Retina (tissue), 1 donor: ENCODE data around the gene ZNF394.
A peak's percentile ranks its signal among the peaks of the same experiment; 100 is the strongest.
"Not testable (repeated sequence)": the region's sequence is repeated elsewhere in the genome, so short reads cannot be mapped to it uniquely, and the experiment has no call there.

Source experiments
- DNase-seq: peaks from one replicate; pipeline ENCODE4 v3.0.0-alpha.2; 2016

The ZNF394 gene

DNA sequence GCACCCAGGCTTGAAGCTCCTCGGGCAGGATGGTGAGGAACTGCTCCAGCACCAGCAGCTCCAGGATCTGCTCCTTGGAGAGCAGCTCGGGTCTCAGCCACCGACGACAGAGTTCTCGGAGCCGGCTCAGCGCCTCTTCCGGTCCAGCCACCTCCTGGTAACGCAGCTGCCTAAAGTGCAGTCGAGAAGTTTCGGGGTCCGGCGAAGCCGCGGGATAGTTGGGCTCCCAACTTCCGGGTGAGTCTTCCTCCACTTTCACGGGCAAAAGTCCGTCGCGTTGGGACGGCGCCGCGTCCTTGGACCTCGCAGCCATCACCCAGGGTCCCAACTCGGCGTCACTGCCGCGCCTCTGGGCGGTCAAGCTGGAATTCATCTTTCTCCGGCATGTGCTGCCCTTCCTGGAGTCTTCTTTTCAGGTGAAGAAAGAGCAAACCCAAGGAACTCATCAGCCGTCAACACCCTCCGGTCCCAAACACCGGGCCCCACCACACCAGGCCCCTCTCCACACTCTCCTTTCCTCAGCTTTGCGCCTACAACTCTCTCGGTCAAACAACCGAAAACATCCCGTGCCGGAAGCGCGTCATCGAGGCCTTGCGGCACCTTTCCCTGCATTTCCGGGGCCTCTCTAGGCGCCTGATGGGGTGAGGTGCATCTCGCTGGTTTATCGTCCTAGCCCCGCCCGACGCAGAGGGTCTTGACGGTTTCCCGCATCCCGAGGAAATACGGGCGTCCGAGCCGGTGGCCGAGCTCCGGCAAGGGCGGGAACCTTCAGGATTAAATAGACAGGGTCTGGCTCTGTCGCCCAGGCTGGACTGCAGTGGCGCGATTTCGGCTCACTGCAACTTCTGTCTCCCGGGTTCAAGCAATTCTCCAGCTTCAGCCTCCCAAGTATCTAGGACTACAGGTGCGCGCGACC is at the start of gene ZNF394:
ZNF394 (minus strand) TSS at position 561 of the 916 bp plus-strand sequence; CDS start at position 373, 188 bp downstream.
- peak; percentile 94 for DNase-seq

DNA sequence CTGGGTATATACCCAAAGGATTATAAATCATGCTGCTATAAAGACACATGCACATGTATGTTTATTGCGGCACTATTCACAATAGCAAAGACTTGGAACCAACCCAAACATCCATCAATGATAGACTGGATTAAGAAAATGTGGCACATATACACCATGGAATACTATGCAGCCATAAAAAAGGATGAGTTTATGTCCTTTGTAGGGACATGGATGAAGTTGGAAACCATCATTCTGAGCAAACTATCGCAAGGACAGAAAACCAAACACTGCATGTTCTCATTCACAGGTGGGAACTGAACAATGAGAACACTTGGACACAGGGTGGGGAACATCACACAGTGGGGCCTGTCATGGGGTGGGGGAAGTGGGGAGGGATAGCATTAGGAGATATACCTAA is 49.5 kb upstream of the ZNF394 start:
- DNase-seq, result not testable (repeated sequence)

DNA sequence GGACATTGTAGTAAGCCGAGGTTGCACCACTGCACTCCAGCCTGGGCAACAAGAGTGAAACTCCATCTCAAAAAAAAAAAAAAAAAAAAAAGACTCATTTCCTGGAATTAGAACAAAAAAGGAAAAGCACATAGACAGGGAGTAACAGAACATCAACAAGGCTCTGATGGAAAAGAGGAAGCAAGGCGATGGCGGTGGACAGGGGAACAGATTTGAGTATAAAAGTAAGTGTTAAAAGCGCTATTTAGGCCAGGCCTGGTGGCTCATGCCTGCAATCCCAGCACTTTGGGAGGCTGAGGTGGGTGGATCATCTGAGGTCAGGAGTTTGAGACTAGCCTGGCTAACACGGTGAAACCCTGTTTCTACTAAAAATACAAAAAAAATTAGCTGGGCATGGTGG is 45.2 kb upstream of the ZNF394 start:
- DNase-seq, result not testable (repeated sequence)

DNA sequence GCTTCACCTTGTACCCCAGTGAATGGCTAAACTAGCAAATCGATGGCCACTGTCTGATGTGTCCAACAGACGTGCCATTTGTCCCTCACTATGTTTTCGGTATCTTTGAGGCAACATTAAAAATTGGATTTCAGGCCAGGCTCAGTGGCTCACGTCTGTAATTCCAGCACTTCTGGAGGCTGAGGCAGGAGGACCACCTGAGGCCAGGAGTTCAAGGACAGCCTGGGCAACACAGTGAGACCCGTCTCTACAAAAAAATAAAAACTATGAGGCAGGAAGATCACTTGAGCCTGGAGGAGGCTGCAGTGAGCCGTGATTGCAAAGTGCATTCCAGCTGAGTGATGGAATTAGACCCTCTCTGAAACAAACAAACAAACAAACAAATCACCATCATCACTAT is 43.8 kb upstream of the ZNF394 start:
- no peak for DNase-seq

DNA sequence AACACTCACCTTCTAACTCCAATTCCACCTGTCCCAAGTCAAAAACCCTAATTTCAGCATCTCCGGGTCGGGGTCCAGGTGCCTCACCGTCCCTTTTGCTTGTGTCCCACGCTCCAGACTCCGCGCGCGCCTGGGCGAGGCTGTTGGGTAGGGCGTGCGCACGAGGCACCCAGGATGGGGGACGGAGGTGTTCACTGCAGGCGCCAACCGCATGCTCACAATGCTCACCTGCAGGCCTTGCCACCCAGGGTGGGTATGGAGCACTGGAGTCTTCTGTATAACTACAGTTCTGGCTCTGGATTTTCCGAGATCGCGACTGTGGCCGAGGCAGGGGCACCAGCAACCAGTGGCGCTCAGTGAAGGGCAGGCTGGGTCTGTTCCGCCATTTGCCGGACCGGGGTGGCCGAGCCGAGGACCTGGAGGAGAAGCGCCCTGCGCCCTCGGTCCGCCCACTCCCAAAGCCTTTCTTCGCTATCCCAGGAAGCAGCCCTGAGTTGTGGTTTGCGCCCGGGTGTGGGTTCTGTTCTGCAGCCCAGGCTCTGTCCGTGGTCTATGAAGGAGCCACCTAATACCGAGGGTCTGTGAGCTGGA is 43.1 kb upstream of the ZNF394 start:
- DNase-seq, result no peak

DNA sequence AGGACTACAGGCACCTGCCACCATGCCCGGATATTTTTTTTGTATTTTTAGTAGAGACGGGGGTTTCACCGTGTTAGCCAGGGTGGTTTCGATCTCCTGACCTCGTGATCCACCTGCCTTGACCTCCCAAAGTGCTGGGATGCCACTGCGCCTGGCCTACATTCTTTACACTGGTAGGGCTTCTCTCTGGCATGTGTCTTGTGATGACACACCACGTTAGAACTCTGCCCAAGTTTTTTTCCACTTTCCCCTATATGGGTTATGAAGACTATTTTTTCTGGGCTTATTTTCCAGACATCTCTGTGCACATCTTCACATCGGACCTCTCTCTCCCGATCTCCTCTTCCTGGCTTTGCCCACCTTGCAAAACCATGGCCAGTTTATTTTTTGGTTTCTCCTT is 41.1 kb upstream of the ZNF394 start:
- DNase-seq, result no peak

DNA sequence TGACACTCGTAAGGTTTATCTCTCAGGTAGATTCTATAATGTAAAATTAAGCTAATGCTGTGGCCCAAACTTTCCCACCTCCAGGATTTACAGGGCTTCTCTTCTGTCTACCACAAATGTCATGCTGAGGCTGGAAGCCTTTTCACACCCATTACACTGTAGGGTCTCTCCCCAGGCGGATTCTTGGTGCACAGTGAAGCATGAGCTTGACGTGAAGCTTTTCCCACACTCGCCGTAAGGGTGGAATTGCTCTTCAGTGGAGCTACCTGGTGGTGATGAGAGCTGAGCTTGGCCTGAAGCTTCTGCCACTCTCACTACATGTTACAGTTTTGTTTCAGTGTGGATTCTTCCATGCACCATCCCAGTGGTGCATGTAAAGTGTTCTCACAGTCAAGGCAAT is 40.5 kb upstream of the ZNF394 start:
- no peak for DNase-seq

DNA sequence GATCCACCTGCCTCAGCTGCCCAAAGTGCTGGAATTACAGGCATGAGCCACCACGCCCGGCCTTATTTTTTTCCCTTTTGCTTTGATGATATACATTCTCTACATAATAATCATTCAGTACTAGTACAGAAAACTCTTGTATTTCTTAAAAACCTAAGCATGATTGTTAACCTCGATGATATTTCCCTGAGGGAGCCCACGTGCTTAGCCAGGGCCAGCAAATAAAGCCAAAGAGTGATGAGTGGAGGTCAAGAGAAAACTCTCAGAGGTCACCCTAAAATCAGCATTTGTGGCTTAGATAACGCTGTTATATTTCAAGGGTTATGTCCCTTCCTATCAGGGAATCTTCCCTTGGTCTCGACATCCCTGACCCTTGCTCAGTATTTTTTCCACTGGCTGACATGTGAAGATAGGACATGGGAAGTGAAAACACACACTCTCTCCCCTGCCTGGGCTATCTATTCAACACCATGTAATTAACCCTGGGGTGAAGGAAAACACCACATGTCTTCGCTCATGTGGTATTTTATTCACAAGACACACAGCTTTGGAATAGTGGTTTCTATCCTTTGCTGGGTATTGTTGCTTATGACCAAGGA is 39.2 kb upstream of the ZNF394 start:
- DNase-seq, result no peak

DNA sequence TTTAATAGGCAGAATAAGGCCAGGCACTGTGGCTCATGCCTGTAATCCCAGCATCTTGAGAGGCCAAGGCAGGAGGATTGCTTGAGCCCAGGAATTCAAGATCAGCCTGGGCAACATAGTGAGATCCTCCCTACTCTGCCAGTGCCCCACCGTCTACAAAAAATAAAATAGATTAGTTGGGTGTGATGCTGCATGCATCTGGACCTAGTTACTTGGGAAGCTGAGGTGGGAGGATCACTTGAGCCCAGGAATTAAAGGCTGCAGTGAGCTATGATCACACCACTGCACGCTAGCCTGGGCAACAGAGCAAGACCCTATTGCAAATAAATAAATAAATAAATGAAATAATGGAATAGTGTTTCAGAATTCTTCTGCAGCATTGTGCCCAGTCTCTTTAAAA is 35.6 kb upstream of the ZNF394 start:
- no peak for DNase-seq

DNA sequence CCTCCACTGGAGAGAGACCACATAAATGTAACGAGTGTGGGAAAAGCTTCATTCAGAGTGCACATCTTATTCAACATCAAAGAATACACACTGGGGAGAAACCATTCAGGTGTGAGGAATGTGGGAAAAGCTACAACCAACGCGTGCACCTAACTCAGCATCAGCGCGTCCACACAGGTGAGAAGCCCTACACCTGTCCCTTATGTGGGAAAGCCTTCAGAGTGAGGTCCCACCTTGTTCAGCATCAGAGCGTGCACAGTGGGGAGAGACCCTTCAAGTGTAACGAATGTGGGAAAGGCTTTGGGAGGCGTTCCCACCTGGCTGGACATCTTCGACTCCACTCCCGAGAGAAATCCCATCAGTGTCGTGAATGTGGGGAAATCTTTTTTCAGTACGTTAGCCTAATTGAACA is 31.3 kb upstream of the ZNF394 start:
- no peak for DNase-seq

DNA sequence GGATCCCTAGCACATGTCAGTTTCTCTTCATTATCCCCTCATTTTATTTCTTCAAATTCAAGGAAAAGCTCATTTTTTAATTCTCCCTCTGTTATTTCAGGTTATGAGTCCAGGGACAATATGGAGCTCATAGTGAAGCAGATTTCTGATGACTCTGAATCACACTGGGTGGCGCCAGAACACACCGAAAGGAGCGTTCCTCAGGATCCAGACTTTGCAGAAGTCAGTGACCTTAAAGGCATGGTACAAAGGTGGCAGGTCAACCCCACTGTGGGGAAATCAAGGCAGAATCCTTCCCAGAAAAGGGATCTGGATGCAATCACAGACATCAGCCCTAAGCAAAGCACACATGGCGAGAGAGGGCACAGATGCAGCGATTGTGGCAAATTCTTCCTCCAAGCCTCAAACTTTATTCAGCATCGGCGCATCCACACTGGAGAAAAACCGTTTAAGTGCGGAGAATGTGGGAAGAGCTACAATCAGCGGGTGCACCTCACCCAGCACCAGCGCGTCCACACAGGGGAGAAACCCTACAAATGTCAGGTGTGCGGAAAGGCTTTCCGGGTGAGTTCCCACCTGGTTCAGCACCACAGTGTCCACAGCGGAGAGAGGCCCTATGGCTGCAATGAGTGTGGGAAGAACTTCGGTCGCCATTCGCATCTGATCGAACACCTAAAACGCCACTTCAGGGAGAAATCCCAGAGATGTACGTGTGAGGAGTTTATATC is 25.8 kb upstream of the ZNF394 start:
- no peak for DNase-seq

DNA sequence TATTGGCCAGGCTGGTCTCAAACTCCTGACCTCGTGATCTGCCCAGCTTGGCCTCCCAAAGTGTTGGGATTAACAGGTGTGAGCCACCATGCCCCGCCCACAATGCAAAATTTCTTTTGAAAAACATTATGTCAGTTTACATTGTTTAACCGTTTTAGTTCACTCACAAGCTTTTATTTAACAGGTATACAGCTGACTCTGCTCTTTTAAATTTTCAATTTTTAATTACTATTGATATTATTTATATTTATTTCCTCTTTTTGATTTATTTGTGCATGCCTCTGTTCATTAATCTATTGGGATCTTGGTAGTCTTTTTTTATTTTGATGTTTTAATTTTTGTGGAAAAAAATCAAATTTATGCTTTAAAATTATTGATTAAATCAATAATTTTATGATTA is 21.3 kb upstream of the ZNF394 start:
- no peak for DNase-seq

DNA sequence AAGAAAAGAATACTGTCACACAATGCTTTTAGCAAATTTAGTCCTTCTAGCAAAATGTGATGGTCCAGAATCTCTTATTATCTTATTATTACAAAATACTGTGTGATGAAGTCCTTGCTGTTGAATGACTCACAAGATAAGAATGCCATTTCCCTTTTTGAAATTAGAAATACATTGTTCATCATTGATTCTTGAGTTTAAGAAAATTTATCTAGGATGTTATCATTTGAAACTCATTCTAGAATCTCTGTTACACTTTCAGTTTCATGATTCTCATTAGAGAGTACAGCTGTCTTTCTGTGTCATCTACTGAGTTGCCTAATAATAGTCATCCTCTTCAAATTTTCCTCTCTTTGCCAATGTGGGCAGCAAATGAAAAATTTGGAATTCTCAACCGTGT is 14.0 kb upstream of the ZNF394 start:
- DNase-seq, result no peak

DNA sequence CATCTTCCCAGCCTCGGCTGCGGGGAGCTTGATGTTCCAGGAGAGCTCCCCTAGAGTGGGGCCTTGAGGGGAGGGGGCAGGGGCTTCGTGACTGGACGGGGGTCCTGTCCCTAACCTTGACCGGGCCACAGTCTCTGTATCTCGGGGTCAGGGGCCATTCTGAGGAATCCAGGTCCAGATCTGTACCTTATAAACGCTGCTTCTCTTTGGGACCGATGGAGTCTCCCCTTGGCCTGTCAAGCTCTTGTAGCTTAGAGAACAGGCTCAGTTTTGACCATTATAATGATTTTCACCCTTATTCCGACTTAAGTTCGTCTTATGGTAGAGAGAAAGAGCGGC is 5.2 kb upstream of the ZNF394 start:
- DNase-seq, result no peak

DNA sequence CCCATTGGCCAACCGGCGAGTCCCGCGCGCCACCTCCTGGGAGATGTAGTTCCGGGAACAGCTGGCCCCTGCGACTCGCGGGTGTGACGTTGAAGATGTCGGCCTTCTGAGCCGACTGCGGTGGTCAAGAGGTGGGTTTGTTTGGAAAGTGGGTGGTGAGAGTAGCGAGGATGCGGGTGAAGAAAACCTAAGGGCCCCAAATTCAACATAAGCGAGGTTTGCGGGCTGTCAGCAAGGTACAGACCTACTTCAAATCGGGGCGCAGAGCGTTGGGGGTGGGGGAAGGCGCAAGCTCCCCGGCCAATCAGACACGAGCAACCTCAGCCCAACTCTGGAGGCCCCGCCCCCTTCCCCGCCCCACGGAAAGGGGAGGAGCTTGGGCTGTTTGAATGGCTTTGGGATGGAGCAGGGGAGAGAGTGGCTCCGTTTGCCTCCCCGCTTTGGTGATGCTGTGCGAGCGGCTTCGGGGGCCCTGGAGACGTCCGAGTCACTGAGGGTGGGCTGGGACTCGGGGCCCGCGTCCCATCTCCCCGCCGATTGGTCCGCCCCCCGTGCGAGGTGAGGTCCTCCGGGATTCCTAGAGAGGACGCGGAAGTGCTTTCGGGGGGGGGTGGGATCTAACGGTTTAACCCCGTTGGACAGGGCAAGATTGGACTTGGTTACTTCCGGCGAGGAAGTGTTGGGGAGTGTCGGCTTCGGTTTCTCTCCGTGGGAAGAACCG is 4.7 kb upstream of the ZNF394 start, which contains the start of gene ZKSCAN5:
ZKSCAN5 (plus strand) TSS at position 60 of the 721 bp plus-strand sequence. CDS start 1,383 bp downstream, outside the sequence.
- peak; percentile 100 for DNase-seq

DNA sequence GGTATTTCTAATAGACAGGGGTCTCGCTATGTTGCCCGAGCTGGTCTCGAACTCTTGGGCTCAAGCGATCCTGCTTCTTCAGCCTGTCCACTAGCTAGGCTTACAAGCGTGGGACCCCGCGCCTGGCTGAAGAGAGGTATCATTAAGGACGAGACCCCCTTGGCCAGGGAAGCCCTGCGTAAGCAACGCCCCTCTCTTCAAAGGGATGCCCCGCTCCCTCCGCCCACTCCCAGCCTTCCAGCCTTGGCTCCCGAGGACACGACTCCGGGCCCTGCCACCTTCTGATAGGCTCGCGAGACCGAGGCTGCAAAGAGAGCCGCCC is 4.2 kb upstream of the ZNF394 start:
- no peak for DNase-seq

DNA sequence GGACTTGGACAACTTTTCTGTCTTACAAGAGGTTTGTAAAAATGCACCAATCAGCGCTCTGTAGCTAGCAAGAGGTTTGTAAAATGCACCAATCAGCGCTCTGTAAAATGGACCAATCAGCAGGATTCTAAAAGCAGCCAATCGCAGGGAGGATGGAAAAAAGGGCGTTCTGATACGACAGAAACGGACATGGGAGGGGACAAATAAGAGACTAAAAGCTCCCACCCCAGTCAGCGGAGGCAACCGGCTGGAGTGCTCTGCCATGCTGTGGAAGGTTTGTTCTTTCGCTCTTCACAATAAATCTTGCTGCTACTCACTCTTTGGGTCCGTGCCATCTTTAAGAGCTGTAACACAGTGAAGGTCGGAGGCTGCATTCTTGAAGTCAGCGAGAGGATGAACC is 1.2 kb upstream of the ZNF394 start:
- not testable (repeated sequence) for DNase-seq

DNA sequence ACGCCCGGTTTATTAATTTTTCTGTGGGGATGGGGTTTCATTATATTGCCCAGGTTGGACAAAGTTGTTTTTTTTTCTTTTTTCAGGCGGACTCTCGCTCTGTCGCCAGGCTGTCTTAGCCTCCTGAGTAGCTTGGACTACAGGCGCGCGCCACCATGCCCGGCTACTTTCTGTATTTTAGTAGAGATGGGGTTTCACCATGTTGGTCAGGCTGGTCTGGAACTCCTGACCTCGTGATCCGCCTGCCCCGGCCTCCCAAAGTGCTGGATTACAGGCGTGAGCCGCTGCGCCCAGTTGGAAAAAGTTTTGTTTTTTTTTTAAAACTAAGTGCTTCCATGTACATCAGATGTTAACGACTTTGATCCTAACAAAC is 542 bp upstream of the ZNF394 start:
- no peak for DNase-seq

DNA sequence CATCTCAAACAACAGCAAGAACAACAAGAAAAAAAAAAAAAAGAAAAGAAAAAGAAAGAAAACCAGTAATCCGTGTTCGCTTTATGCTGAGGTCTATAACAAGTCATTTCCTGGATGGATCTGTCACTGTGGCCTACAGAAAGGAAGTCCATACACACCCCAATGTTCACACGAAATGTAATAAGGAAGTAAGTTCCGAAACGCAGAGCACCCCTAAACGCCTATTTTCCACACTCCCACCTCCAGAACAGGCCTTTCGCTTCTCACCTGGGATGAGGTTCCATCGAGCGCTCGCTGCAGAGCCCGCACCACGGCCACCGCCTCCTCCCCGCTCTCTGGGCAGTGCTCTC is 735 bp downstream of the ZNF394 start:
- no peak for DNase-seq

DNA sequence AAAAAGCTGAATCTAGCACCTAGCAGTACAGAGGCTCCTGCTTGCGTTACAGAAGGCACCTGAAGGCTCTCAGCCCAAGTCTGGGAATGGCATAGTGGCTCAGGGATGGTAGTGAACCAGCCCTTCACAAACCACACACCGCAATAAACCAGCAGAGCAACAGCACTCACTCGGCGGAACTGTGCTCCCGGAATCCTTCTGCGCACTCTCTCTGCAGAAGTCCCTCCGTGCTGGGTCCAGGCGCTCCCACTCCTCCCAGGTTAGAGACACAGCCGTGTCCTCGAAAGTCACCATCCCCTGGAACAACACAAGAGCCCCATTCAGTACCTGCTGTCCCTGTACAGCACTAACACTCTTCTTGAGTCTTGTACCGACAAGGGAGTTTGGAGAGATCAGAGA is 1.5 kb downstream of the ZNF394 start:
- DNase-seq, result no peak

DNA sequence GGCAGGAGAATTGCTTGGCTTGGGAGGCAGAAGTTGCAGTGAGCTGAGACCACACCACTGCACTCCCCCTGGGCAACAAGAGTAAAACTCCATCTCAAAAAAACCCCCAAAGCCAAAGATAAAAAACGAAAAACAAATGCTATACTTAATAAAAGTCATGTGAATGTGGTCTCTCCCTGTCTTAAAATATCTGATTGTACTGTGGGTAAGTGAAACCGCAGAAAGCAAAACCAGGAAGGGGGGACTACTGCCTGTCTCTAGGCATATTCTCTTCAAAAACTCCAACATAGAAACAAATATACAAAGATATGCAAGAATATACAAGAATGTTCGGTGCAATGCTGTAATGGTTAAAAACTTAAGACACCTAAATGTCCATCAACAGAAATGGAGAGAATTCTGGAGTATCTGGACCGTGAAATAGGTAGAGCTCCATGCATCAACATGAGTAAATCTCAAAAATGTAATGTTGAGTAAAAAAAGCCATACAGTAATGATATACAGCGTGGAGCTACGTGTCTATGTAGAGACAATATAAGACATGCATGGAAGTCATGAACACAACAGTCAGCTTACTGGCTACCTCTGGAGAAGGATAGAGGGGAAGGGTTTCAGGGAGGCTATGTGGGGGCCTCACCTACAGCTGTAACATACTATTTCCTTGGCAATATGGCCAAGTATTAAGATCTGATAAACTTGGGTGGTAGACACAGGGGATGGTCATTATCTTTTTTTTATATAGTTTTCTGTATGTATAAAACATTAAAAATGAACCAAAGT is 2.1 kb downstream of the ZNF394 start:
- DNase-seq, result no peak

DNA sequence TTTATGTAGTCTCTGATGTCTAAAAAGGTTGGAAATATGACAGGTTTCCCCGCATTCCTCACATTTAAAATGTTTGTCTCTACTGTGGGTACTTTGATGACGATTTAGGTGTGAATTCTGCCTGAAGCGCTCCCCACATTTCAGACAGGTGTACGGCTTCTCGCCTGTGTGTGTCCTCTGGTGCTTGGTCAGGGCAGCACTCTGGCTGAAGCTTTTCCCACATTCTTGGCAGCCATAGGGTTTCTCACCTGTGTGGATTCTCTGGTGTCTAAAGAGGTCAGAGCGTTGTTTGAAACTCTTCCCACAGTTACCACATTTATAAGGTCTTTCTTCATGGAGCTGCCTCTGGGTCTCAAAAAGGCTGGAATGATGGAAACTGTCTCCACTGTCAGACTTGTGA is 6.3 kb downstream of the ZNF394 start:
- DNase-seq, result no peak
